Central memory CD4-positive, alpha-beta T cell (primary cell): ENCODE results near the gene BTLA.
"Not testable (repeated sequence)": the region's sequence is repeated elsewhere in the genome, so short reads cannot be mapped to it uniquely, and the experiment has no call there.

Experiments
- DNase-seq: peaks from one replicate; pipeline ENCODE4 v3.0.0; 2022

Gene BTLA

GRCh38 chr3:112489674-112490479, 9.4 kb downstream of the BTLA start:
- no peak for DNase-seq

GRCh38 chr3:112486811-112487505, 12.3 kb downstream of the BTLA start:
- DNase-seq, result no peak

GRCh38 chr3:112484352-112484751, 14.9 kb downstream of the BTLA start:
- DNase-seq, result no peak

GRCh38 chr3:112482675-112483074, 16.6 kb downstream of the BTLA start:
- no peak for DNase-seq

- no peak for DNase-seq
These were observed 18.0 kb downstream of the BTLA start for GRCh38 chr3:112481302-112481721.

- DNase-seq, result no peak
These were observed 21.4 kb downstream of the BTLA start for GRCh38 chr3:112477891-112478290.

- no peak for DNase-seq
These were observed 22.9 kb downstream of the BTLA start for GRCh38 chr3:112476346-112476745.

GRCh38 chr3:112474796-112475195, 24.5 kb downstream of the BTLA start:
- no peak for DNase-seq

GRCh38 chr3:112472691-112473090, 26.6 kb downstream of the BTLA start:
- no peak for DNase-seq

- no peak for DNase-seq
These were observed 27.5 kb downstream of the BTLA start for GRCh38 chr3:112471596-112472325.

GRCh38 chr3:112470788-112471187, 28.5 kb downstream of the BTLA start:
- no peak for DNase-seq

- DNase-seq, result no peak
These were observed 29.6 kb downstream of the BTLA start for GRCh38 chr3:112469671-112470070.

GRCh38 chr3:112467539-112467938, 31.7 kb downstream of the BTLA start:
- DNase-seq, result no peak

GRCh38 chr3:112466020-112466419, 33.3 kb downstream of the BTLA start:
- no peak for DNase-seq

- peak; percentile 47 for DNase-seq
These were observed 35.0 kb downstream of the BTLA start for GRCh38 chr3:112464264-112464663.

- DNase-seq, result no peak
These were observed 36.0 kb downstream of the BTLA start for GRCh38 chr3:112463250-112463649.

GRCh38 chr3:112461787-112462186, 37.5 kb downstream of the BTLA start:
- not testable (repeated sequence) for DNase-seq

GRCh38 chr3:112460519-112461195, 38.6 kb downstream of the BTLA start:
- DNase-seq, result no peak

- no peak for DNase-seq
These were observed 39.5 kb downstream of the BTLA start for GRCh38 chr3:112459750-112460149.

- no peak for DNase-seq
These were observed 43.1 kb downstream of the BTLA start for GRCh38 chr3:112456147-112456546.

- no peak for DNase-seq
These were observed 50.3 kb downstream of the BTLA start for GRCh38 chr3:112448939-112449338.

GRCh38 chr3:112446343-112446742, 52.9 kb downstream of the BTLA start:
- no peak for DNase-seq

GRCh38 chr3:112445839-112446238, 53.4 kb downstream of the BTLA start:
- DNase-seq, result no peak
